Astrocyte (in vitro differentiated cells and primary cell): ENCODE measurements around the gene PREX1.

Experiments used
- CTCF ChIP-seq: IDR thresholded peaks from 2 replicates; pipeline ENCODE4 v1.5.1; 2011; ENCODE audit warnings: low read depth, mild to moderate bottlenecking, inconsistent platforms, low read length, moderate library complexity; ENCODE audit not compliant: insufficient read depth
- EZH2 ChIP-seq: IDR thresholded peaks from 2 replicates; pipeline ENCODE4 v1.6.1; 2012; ENCODE audit warnings: mild to moderate bottlenecking, low read length, inconsistent platforms; ENCODE audit not compliant: insufficient read depth

- TF ChIP-seq CTCF: no peak
- no peak for TF ChIP-seq EZH2
Measured at GRCh38 chr20:48802647-48803046, 25.2 kb downstream of the PREX1 start.
